Right cardiac atrium (tissue), 5 donors: ENCODE measurements around the gene CTBP2. TPM values are rescaled to one million over a fixed set of nuclear protein-coding genes. Genes with fewer than 3 reads are reported as not detected.
A peak's percentile ranks its signal among the peaks of the same experiment; 100 is the strongest.
"Not testable (repeated sequence)": the region's sequence is repeated elsewhere in the genome, so short reads cannot be mapped to it uniquely, and the experiment has no call there.

Source experiments
- ATAC-seq, 2 donors: fragments of 200-7000 bp; cut with Tn5 transposase; one replicate each; pipeline versions ENCODE4 v1.8.0 to v1.9.1; 2020; ENCODE audit warnings: moderate library complexity in 2 of 2, mild to moderate bottlenecking in 1 of 2
- DNase-seq, 3 donors: peaks; one replicate each; pipeline ENCODE4 v3.0.0-alpha.2; 2020
- H3K27ac ChIP-seq: one replicate; pipeline ENCODE4 v1.5.1; 2013; ENCODE audit warnings: mild to moderate bottlenecking, low read length, control low read depth, moderate library complexity
- H3K27me3 ChIP-seq: one replicate; pipeline ENCODE4 v1.6.1; 2013; ENCODE audit not compliant: control insufficient read depth, insufficient read depth
- H3K4me1 ChIP-seq: one replicate; pipeline ENCODE4 v1.6.1; 2013; ENCODE audit warnings: low read length; ENCODE audit not compliant: control insufficient read depth, insufficient read depth
- H3K4me3 ChIP-seq: one replicate; pipeline ENCODE4 v1.5.1; 2013; ENCODE audit warnings: low read length, control low read depth
- H3K9me3 ChIP-seq: one replicate; pipeline ENCODE4 v1.6.1; 2013; ENCODE audit warnings: low read length; ENCODE audit not compliant: control insufficient read depth
- WGBS: extraction: QIAGEN DNeasy Blood & Tissue Kit; methylation state at CpG from one replicate; pipeline ENCODE4 v1.1.7; 2013; 5-methylcytosine and 5-hydroxymethylcytosine counted together
- intact Hi-C, 4 donors: fragments of 100-400 bp; cut with DNase I; formaldehyde crosslinking; loops; one replicate each; pipeline versions ENCODE4 v1.11.0 to v1.14.0; 2022 to 2023
- polyA plus RNA-seq: library from polyadenylated mRNA; stranded (reverse); fragments of 200-250 nt; gene quantifications from one replicate; pipeline ENCODE4 v1.2.3, GENCODE V29; 2013
- total RNA-seq, 4 donors: library from RNA; stranded (reverse); fragmentation: NEBNext Ultra II Directional; extraction: Animal tissue kit (Norgen Biotek cat#: 25700); gene quantifications; one replicate each; pipeline ENCODE4 v1.2.1, GENCODE V29; 2021
- donor health status: healthy with polysubstance abuse.
- donor health status: DM: no; HTN: yes; CAD: no.
- donor health status: DM: no; HTN: no; CAD: no.
- donor health status: DM: no; HTN: yes; CAD: no; lungs with severe emphysema.
- donor health status: DM: yes; HTN: yes; CAD: no.

CTBP2 gene
- total and polyA plus RNA-seq, 5 donors = 16.6 to 38.7 (median 37.6) TPM

DNA sequence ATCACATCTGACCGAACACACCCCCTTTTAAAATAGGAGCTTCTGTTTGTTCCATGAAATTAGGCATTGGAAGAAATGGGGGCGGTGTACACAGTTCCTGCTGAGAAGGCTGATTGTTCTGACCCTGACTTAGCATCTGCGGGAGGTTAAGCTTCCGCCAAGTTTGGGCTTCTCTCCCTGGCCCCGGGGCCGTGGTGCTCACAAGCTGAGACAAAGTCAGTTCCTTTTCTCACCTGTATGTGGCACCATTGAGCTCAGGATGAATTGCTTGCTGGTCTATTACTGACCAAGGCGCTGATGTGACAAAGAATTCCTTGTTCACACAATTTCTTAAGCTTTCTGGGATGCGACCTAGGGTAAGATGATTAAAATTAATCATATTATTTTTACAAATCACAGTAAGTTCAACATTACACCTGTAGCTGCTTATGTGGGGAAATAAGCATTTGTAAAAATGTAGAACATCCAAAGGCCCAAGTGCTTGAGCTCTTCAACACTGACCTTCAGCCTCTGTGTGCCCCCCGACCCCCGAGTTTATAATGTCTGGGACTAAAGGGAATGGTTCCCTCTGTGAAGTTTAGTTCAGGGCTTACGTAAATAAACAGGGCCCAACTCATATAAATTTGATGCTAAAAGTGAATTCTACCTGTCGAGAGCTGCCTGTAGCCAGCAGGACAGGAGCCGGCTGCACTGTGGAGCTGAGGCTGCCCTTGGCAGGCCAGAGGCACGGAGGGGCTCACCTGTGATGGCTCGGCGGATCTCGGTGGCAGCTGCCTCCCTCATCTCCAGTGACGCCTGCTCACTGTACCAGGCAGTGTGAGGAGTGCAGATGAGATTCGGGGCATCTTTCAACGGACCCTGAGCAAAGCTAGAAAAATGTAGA is 167.7 kb downstream of the CTBP2 start:
- Histone ChIP-seq H3K27ac (peak overlapping the region; percentile 43), H3K27me3 (no peaks in the 10 kb centered on the region), H3K4me3 (no peak overlapping the region), H3K4me1 (peaks cover 4% of the 10 kb centered on the region), H3K9me3 (no peaks in the 10 kb centered on the region)
- ATAC-seq (peak; percentile 61 to 73), DNase-seq (peak; percentile 76 to 88 (median 83))
- 62% methylated on average over 20 of the region's 20 CpGs for WGBS
- intact Hi-C loops = loop anchor here in 3 of 4 donors (5.0 to 10.0 kb wide), 2 partner anchors 52 to 70 kb away; no protein-coding TSS in a partner anchor

- 93% methylated on average over 4 of the region's 4 CpGs for WGBS
- Histone ChIP-seq H3K27me3 (no peaks in the 10 kb centered on the region), H3K4me1 (peaks cover 4% of the 10 kb centered on the region), H3K4me3 (no peak overlapping the region), H3K9me3 (no peaks in the 10 kb centered on the region), H3K27ac (no peak overlapping the region)
- DNase-seq (no peak), ATAC-seq (no peak)
- intact Hi-C loops = loop anchor here in 3 of 4 donors (5.0 to 10.0 kb wide), 2 partner anchors 53 to 70 kb away; no protein-coding TSS in a partner anchor
Observed at GRCh38 chr10:124991835-124992234, 168.5 kb downstream of the CTBP2 start.

- 83% methylated on average over 14 of the region's 14 CpGs for WGBS
- Histone ChIP-seq H3K27me3 (no peaks in the 10 kb centered on the region), H3K4me1 (peaks cover 4% of the 10 kb centered on the region), H3K9me3 (no peaks in the 10 kb centered on the region), H3K4me3 (no peak overlapping the region), H3K27ac (no peak overlapping the region)
- ATAC-seq = no peak
- DNase-seq = peak in 1 of 3 donors; percentile 32
- intact Hi-C loops = loop anchor here in 3 of 4 donors (5.0 to 10.0 kb wide), 2 partner anchors 54 to 71 kb away; no protein-coding TSS in a partner anchor
Observed at GRCh38 chr10:124990671-124991625, 169.4 kb downstream of the CTBP2 start.

GRCh38 chr10:124989526-124989925 is 170.8 kb downstream of the CTBP2 start:
- H3K9me3 ChIP-seq = no peaks in the 10 kb centered on the region
- no peaks in the 10 kb centered on the region for H3K27me3 ChIP-seq
- ATAC-seq = no peak
- DNase-seq = peak in 2 of 3 donors; percentile 26 to 47
- 65% methylated on average over 10 of the region's 10 CpGs for WGBS
- no peak overlapping the region for H3K4me3 ChIP-seq
- intact Hi-C loops = no loop called here
- peaks cover 4% of the 10 kb centered on the region for H3K4me1 ChIP-seq
- H3K27ac ChIP-seq = no peak overlapping the region

- H3K9me3 ChIP-seq, H3K4me3 ChIP-seq, intact Hi-C loops, H3K27me3 ChIP-seq, DNase-seq, H3K4me1 ChIP-seq, ATAC-seq, H3K27ac ChIP-seq: not testable (repeated sequence)
- 89% methylated on average over 4 of the region's 4 CpGs for WGBS
Observed at GRCh38 chr10:124988753-124989152, 171.6 kb downstream of the CTBP2 start.

- ATAC-seq (no peak), DNase-seq (no peak)
- Histone ChIP-seq H3K27me3 (no peaks in the 10 kb centered on the region), H3K4me1 (peaks cover 4% of the 10 kb centered on the region), H3K4me3 (no peak overlapping the region), H3K27ac (no peak overlapping the region), H3K9me3 (no peaks in the 10 kb centered on the region)
- WGBS = 88% methylated on average over 1 of the region's 1 CpG
- intact Hi-C loops = no loop called here
Observed at GRCh38 chr10:124987788-124988187, 172.6 kb downstream of the CTBP2 start.

GRCh38 chr10:124985162-124985561 is 175.2 kb downstream of the CTBP2 start:
- no peak overlapping the region for H3K4me3 ChIP-seq
- no peak overlapping the region for H3K27ac ChIP-seq
- H3K4me1 ChIP-seq = no peaks in the 10 kb centered on the region
- 85% methylated on average over 5 of the region's 5 CpGs for WGBS
- no peaks in the 10 kb centered on the region for H3K27me3 ChIP-seq
- DNase-seq = no peak
- no peaks in the 10 kb centered on the region for H3K9me3 ChIP-seq
- no peak for ATAC-seq
- intact Hi-C loops = no loop called here

DNA sequence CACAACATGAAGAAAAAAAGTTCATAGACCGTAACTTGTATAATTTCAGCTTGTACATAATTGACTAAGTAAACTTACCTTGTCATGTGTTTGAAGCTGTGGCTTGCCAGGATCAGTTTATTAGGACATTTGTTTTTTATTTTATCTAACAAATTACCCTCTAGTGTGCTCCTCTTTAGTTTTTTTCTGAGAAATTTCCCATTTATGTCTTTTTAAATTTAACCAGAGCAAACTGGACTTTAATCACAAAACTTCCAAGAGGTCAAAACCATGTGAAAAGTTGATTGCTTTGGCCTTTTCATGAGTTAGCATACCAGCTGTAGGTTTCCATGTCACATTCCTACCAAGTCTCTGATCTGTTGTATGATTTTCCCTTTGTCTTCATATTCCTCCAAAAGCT is 176.0 kb downstream of the CTBP2 start:
- Histone ChIP-seq H3K4me3 (no peak overlapping the region), H3K9me3 (no peaks in the 10 kb centered on the region), H3K4me1 (no peaks in the 10 kb centered on the region), H3K27ac (no peak overlapping the region), H3K27me3 (no peaks in the 10 kb centered on the region)
- ATAC-seq = no peak
- intact Hi-C loops = no loop called here
- DNase-seq = no peak
- 93% methylated on average over 1 of the region's 1 CpG for WGBS

DNA sequence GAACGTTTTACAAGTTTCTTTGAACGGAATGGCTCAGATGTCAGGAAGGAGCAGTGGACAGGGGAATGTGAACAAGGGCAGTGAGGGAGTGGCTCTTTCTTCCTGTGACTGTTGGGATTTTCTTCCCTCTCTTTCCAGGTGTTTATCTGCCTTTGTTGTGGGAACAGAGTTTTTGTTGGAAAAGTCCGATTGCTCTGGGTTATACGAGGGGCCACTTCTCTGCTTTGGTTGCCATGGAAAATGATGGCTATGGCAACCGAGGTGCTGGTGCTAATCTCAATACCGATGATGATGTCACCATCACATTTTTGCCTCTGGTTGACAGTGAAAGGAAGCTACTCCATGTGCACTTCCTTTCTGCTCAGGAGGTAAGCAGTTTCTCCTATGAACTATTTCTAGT is 177.0 kb downstream of the CTBP2 start:
- ATAC-seq = peak in 1 of 2 donors; percentile 61
- no peaks in the 10 kb centered on the region for H3K4me1 ChIP-seq
- DNase-seq = no peak
- no peak overlapping the region for H3K4me3 ChIP-seq
- no peak overlapping the region for H3K27ac ChIP-seq
- no peaks in the 10 kb centered on the region for H3K9me3 ChIP-seq
- 36% methylated on average over 6 of the region's 6 CpGs for WGBS
- intact Hi-C loops = no loop called here
- H3K27me3 ChIP-seq = no peaks in the 10 kb centered on the region

DNA sequence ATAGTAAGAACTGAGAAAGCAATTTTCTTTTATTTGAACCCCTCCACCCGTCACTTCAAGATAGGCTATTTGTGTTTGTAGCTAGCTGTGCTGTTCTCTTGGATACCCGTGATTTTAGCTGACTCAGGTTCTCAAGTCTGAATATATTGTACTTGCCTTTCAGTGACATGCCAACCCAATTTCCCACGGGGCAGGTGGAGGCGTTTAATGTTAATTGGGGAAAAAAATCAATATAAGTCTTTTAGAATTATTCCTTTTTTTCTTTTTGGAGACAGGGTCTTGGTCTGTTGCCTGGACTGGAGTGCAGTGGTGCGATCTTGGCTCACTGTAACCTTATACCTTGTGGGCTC is 182.0 kb downstream of the CTBP2 start:
- Histone ChIP-seq H3K4me1 (peaks cover 2% of the 10 kb centered on the region), H3K4me3 (no peak overlapping the region), H3K9me3 (no peaks in the 10 kb centered on the region), H3K27me3 (no peaks in the 10 kb centered on the region), H3K27ac (no peak overlapping the region)
- WGBS = 68% methylated on average over 5 of the region's 5 CpGs
- DNase-seq (no peak), ATAC-seq (peak in 1 of 2 donors; percentile 19)
- intact Hi-C loops = loop anchor here in 1 of 4 donors (10.0 kb wide), 1 partner anchor 64 kb away; no protein-coding TSS in a partner anchor
